ACC112 (cell line): ENCODE results near the gene HEXD.

Source experiments
- H2AFZ ChIP-seq: fragments of 200-600 bp; sonication (generic); one replicate; pipeline ENCODE4 v1.6.0; 2017; ENCODE audit warnings: antibody characterized with exemption, low read length; ENCODE audit not compliant: unreplicated experiment
- H3K27ac ChIP-seq: fragments of 200-600 bp; sonication (generic); 2 replicates; pipeline ENCODE4 v1.5.1; 2014; ENCODE audit warnings: low read depth, mild to moderate bottlenecking, antibody characterized with exemption, low read length, moderate library complexity
- H3K27me3 ChIP-seq: fragments of 200-600 bp; sonication (generic); 2 replicates; pipeline ENCODE4 v1.6.1; 2014; ENCODE audit warnings: mild to moderate bottlenecking, antibody characterized with exemption, low read length, moderate library complexity, mixed read lengths; ENCODE audit not compliant: insufficient read depth
- H3K36me3 ChIP-seq: fragments of 200-600 bp; sonication (generic); 2 replicates; pipeline ENCODE4 v1.6.1; 2016; ENCODE audit warnings: mild to moderate bottlenecking, antibody characterized with exemption, low read length, moderate library complexity, mixed read lengths; ENCODE audit not compliant: insufficient read depth
- H3K4me1 ChIP-seq: fragments of 200-600 bp; sonication (generic); one replicate; pipeline ENCODE4 v1.6.1; 2016; ENCODE audit warnings: low read length, mixed read lengths; ENCODE audit not compliant: insufficient read depth, unreplicated experiment, control insufficient read depth
- H3K4me3 ChIP-seq: fragments of 200-600 bp; sonication (generic); 2 replicates; pipeline ENCODE4 v1.5.1; 2014; ENCODE audit warnings: mild to moderate bottlenecking, low read depth, low read length
- H3K79me2 ChIP-seq: fragments of 200-600 bp; sonication (generic); one replicate; pipeline ENCODE4 v1.6.0; 2016; ENCODE audit warnings: low read length; ENCODE audit not compliant: control insufficient read depth, unreplicated experiment, insufficient read depth

HEXD gene

GRCh38 chr17:82399601-82400101, 18.5 kb upstream of the HEXD start:
- H3K36me3 ChIP-seq = no peaks in the 10 kb centered on the region
- H2AFZ ChIP-seq = no peak overlapping the region
- no peaks in the 10 kb centered on the region for H3K79me2 ChIP-seq
- H3K27ac ChIP-seq = peak overlapping the region; percentile 40; the same call in 1 of the 2 replicates
- no peaks in the 10 kb centered on the region for H3K27me3 ChIP-seq
- peaks cover 38% of the 10 kb centered on the region for H3K4me1 ChIP-seq
- H3K4me3 ChIP-seq = no peak overlapping the region

DNA sequence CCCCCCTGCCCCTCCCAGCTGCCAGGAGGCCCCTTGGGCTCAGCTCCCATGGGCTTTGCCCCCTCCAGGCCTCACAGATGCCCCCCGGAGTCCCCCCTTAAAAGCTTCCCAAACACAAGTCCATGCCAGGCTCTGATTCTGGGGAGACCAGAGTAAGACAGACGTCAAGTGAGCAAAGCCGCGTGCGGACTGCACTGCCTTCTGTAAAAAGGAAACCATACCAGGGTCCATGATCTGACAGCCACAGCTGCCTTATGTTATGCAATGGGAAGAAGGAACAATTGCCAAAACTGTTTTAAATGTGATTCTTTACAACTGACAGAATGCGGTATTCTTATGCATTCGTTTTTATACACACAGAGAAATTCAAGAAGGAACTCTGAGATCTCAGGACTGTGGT, 17.9 kb upstream of the HEXD start:
- no peaks in the 10 kb centered on the region for H3K79me2 ChIP-seq
- H3K4me1 ChIP-seq = peaks cover 38% of the 10 kb centered on the region
- H3K4me3 ChIP-seq = no peak overlapping the region
- no peaks in the 10 kb centered on the region for H3K36me3 ChIP-seq
- H3K27ac ChIP-seq = no peak overlapping the region
- no peaks in the 10 kb centered on the region for H3K27me3 ChIP-seq
- H2AFZ ChIP-seq = no peak overlapping the region

DNA sequence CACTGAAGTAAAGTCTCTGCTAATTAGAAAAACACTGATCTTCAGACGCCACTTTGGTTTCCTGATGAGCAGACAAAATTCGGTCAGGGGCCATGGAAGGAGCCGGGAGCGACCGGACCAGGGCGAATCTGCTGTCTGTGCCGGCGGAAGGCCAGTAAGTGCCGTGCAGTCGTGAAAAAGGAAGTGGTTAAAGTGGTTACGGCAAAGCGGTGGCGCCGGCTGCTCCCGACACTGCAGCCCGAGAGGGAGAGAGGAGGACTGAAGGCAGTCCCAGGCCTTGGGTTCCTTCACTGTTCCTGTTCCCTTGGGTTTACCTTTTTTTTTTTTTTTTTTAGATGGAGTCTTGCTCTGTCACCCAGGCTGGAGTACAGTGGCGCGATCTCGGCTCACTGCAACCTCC, 17.3 kb upstream of the HEXD start:
- H3K27me3 ChIP-seq = no peaks in the 10 kb centered on the region
- no peaks in the 10 kb centered on the region for H3K36me3 ChIP-seq
- H3K4me3 ChIP-seq = no peak overlapping the region
- H2AFZ ChIP-seq = no peak overlapping the region
- peaks cover 36% of the 10 kb centered on the region for H3K4me1 ChIP-seq
- no peak overlapping the region for H3K27ac ChIP-seq
- no peaks in the 10 kb centered on the region for H3K79me2 ChIP-seq

- H3K4me3 ChIP-seq = no peak overlapping the region
- no peaks in the 10 kb centered on the region for H3K36me3 ChIP-seq
- H3K27me3 ChIP-seq = no peaks in the 10 kb centered on the region
- H3K79me2 ChIP-seq = no peaks in the 10 kb centered on the region
- H3K27ac ChIP-seq = no peak overlapping the region
- H3K4me1 ChIP-seq = peaks cover 23% of the 10 kb centered on the region
- H2AFZ ChIP-seq = no peak overlapping the region
Observed at GRCh38 chr17:82402865-82403264, 15.3 kb upstream of the HEXD start.

- Histone ChIP-seq H2AFZ (no peak overlapping the region), H3K27me3 (no peaks in the 10 kb centered on the region), H3K27ac (no peak overlapping the region), H3K4me3 (no peak overlapping the region), H3K4me1 (peaks cover 16% of the 10 kb centered on the region), H3K79me2 (no peaks in the 10 kb centered on the region), H3K36me3 (no peaks in the 10 kb centered on the region)
Observed at GRCh38 chr17:82403662-82404660, 14.2 kb upstream of the HEXD start.

DNA sequence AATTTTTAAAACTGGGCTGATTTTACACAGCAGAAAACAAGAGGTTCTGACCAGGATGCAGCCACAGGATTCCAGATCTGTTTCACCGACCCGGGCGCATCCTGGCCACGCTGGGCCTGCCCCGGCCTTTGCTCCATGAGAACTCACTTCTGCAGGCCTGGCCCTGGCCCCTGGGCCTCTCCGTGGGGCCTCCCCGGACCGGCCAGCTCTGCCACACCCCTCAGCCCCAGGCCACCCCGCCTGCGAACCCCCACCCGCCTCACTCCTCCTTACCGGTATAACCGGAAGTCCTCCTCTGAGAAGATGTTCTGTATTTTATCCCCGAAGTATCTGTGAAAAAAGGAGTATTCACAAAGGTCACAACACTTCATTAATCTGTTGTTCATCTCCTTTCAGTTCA, 13.1 kb upstream of the HEXD start:
- Histone ChIP-seq H3K4me1 (peaks cover 6% of the 10 kb centered on the region), H3K27me3 (no peaks in the 10 kb centered on the region), H3K27ac (no peak overlapping the region), H2AFZ (no peak overlapping the region), H3K4me3 (no peak overlapping the region), H3K79me2 (no peaks in the 10 kb centered on the region), H3K36me3 (no peaks in the 10 kb centered on the region)

GRCh38 chr17:82406131-82406671, 11.9 kb upstream of the HEXD start:
- no peaks in the 10 kb centered on the region for H3K27me3 ChIP-seq
- H3K4me3 ChIP-seq = no peak overlapping the region
- no peak overlapping the region for H2AFZ ChIP-seq
- H3K79me2 ChIP-seq = no peaks in the 10 kb centered on the region
- H3K27ac ChIP-seq = no peak overlapping the region
- H3K36me3 ChIP-seq = no peaks in the 10 kb centered on the region
- peaks cover 5% of the 10 kb centered on the region for H3K4me1 ChIP-seq

DNA sequence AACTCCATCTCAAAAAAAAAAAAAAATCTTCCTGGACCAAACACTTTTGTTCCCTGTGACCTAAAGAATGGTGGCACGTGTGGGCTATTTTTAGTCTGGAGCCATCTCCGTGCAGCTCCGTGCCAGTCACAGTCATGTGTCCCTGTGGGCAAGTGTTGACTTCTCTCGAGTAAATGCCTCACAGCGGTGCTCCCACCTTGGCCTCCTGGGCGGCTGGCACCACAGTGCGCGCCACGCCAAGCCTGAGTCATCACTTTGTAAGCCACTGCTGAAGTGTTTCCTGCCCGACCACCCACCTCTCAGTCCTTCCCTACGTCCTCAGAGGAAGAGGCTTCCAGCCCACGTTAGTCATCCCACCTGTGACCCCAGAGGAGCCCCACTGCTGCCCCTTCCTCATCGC, 10.9 kb upstream of the HEXD start:
- Histone ChIP-seq H3K4me3 (no peak overlapping the region), H3K27ac (no peak overlapping the region), H3K27me3 (no peaks in the 10 kb centered on the region), H2AFZ (no peak overlapping the region), H3K36me3 (no peaks in the 10 kb centered on the region), H3K79me2 (no peaks in the 10 kb centered on the region), H3K4me1 (peaks cover 5% of the 10 kb centered on the region)

GRCh38 chr17:82408288-82408937, 9.7 kb upstream of the HEXD start:
- Histone ChIP-seq H3K79me2 (no peaks in the 10 kb centered on the region), H3K27ac (no peak overlapping the region), H3K4me3 (no peak overlapping the region), H3K27me3 (no peaks in the 10 kb centered on the region), H3K36me3 (no peaks in the 10 kb centered on the region), H3K4me1 (peaks cover 5% of the 10 kb centered on the region), H2AFZ (no peak overlapping the region)

DNA sequence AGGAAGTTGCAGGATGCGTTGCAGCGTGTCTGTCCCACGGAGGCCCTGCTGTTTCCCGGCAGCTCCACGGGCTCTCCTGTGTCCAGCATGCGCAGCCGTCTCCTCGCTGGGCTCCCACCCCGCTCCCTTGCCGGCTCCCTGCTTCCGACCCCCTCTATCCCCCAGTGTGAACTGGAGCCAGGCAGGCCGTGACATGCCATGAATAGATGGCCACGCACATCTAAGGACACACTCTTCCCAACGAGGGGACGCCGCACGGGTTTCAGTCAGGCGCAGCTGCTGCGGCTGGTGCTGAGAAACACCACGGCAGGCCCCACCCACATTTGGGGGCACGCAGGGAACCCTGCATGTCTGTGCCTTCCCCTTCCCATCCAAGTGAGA, 9.2 kb upstream of the HEXD start:
- H3K4me3 ChIP-seq = no peak overlapping the region
- no peak overlapping the region for H2AFZ ChIP-seq
- H3K79me2 ChIP-seq = no peaks in the 10 kb centered on the region
- peaks cover 5% of the 10 kb centered on the region for H3K4me1 ChIP-seq
- no peaks in the 10 kb centered on the region for H3K27me3 ChIP-seq
- no peaks in the 10 kb centered on the region for H3K36me3 ChIP-seq
- H3K27ac ChIP-seq = no peak overlapping the region
